Measurements from ENCODE around the gene METTL6. TPM values are rescaled to one million over a fixed set of nuclear protein-coding genes. Genes with fewer than 3 reads are reported as not detected.

METTL6 gene
- total RNA-seq, 1 donor from 2014 or later, result 18.9 TPM

DNA sequence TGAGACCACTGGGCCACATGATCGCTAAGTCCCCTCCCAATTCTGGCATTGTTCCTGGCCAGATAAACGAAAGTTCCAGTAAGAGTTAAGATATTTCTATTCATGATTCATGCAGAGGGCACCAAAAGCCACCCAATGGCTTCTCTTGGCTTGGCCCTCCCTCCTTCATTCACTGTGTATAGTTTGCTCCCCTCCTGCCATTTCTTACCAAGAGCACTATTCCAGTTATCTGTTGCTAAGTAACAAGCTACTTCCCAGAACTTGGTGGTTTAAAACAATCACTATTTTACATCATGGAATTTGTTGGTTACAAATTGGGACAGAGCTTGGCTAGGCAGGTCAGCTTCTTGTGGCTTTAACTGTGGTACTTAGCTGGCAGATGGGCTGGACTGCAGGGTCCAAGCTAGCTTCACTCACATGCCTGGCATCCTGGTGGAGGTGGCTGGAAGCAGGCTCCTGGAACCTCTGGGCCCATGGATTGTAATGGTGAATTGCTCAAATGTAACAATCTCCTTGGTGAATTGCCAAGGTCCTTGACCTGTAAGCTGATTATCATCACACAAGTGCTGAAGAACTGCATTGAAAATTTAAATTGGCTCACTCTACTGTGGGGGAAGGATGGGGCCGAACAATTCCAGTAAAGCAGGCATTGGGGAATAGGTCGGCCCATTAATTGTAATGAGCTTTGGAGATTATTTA, 16.6 kb upstream of the METTL6 start:
- Histone ChIP-seq H3K9me3 (ENCODE audit: insufficient read depth, low read depth, low read length) (no peaks in the 10 kb centered on the region), H3K36me3 (ENCODE audit: insufficient read depth, low read length) (peaks cover 15% of the 10 kb centered on the region), H2AFZ (ENCODE audit: low read depth, low read length) (no peak overlapping the region), H3K4me1 (ENCODE audit: insufficient read depth, low read length) (no peaks in the 10 kb centered on the region), H3K9ac (ENCODE audit: low read length) (no peak overlapping the region), H3K27me3 (ENCODE audit: insufficient read depth, low read length) (no peaks in the 10 kb centered on the region), H3K4me3 (ENCODE audit: insufficient read depth, low read depth, low read length) (no peak overlapping the region), H4K20me1 (ENCODE audit: insufficient read depth, low read length) (peaks cover 13% of the 10 kb centered on the region), H3K79me2 (ENCODE audit: insufficient read depth, low read length) (no peaks in the 10 kb centered on the region), H3K4me2 (ENCODE audit: low read length) (no peak overlapping the region), H3K27ac (ENCODE audit: low read depth, low read length) (no peak overlapping the region)
- H3K27me3 Mint-ChIP-seq (ENCODE audit: low read depth, unreplicated experiment), result no peaks in the 10 kb centered on the region
- H3K4me1 Mint-ChIP-seq (ENCODE audit: low read depth, unreplicated experiment), result peaks cover 13% of the 10 kb centered on the region
- TF ChIP-seq, protein P1, sequence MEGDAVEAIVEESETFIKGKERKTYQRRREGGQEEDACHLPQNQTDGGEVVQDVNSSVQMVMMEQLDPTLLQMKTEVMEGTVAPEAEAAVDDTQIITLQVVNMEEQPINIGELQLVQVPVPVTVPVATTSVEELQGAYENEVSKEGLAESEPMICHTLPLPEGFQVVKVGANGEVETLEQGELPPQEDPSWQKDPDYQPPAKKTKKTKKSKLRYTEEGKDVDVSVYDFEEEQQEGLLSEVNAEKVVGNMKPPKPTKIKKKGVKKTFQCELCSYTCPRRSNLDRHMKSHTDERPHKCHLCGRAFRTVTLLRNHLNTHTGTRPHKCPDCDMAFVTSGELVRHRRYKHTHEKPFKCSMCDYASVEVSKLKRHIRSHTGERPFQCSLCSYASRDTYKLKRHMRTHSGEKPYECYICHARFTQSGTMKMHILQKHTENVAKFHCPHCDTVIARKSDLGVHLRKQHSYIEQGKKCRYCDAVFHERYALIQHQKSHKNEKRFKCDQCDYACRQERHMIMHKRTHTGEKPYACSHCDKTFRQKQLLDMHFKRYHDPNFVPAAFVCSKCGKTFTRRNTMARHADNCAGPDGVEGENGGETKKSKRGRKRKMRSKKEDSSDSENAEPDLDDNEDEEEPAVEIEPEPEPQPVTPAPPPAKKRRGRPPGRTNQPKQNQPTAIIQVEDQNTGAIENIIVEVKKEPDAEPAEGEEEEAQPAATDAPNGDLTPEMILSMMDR (IDR thresholded peaks at IDR 0.05; ENCODE audit: insufficient read depth, low read depth, low read length), result no peak
- no peak for TF ChIP-seq EZH2 (IDR thresholded peaks at IDR 0.05; ENCODE audit: insufficient read depth, low read length)
- FAIRE-seq, result no peak
- peak overlapping the region; percentile 41 for H3K27ac Mint-ChIP-seq (ENCODE audit: unreplicated experiment)
- peak; percentile 93 for DNase-seq (ENCODE audit: low read depth)
- H3K36me3 Mint-ChIP-seq (ENCODE audit: low read depth, unreplicated experiment), result peaks cover 26% of the 10 kb centered on the region
- no peaks in the 10 kb centered on the region for H3K9me3 Mint-ChIP-seq (ENCODE audit: unreplicated experiment)
- no peak overlapping the region for H3K4me3 Mint-ChIP-seq (ENCODE audit: unreplicated experiment)

GRCh38 chr3:15440891-15441290, 13.5 kb upstream of the METTL6 start:
- H3K36me3 Mint-ChIP-seq (ENCODE audit: low read depth, unreplicated experiment), result peaks cover 27% of the 10 kb centered on the region
- Histone ChIP-seq H2AFZ (ENCODE audit: low read depth, low read length) (no peak overlapping the region), H3K4me1 (ENCODE audit: insufficient read depth, low read length) (no peaks in the 10 kb centered on the region), H3K79me2 (ENCODE audit: insufficient read depth, low read length) (no peaks in the 10 kb centered on the region), H4K20me1 (ENCODE audit: insufficient read depth, low read length) (peaks cover 28% of the 10 kb centered on the region), H3K9ac (ENCODE audit: low read length) (no peak overlapping the region), H3K27ac (ENCODE audit: low read depth, low read length) (no peak overlapping the region), H3K27me3 (ENCODE audit: insufficient read depth, low read length) (no peaks in the 10 kb centered on the region), H3K36me3 (ENCODE audit: insufficient read depth, low read length) (peaks cover 30% of the 10 kb centered on the region), H3K4me2 (ENCODE audit: low read length) (no peak overlapping the region), H3K4me3 (ENCODE audit: insufficient read depth, low read depth, low read length) (no peak overlapping the region), H3K9me3 (ENCODE audit: insufficient read depth, low read depth, low read length) (no peaks in the 10 kb centered on the region)
- no peak for TF ChIP-seq EZH2 (IDR thresholded peaks at IDR 0.05; ENCODE audit: insufficient read depth, low read length)
- TF ChIP-seq, protein P1 (IDR thresholded peaks at IDR 0.05; ENCODE audit: insufficient read depth, low read depth, low read length), result no peak
- no peak overlapping the region for H3K27ac Mint-ChIP-seq (ENCODE audit: unreplicated experiment)
- FAIRE-seq (no peak), DNase-seq (ENCODE audit: low read depth) (no peak)
- no peaks in the 10 kb centered on the region for H3K9me3 Mint-ChIP-seq (ENCODE audit: unreplicated experiment)
- H3K4me1 Mint-ChIP-seq (ENCODE audit: low read depth, unreplicated experiment), result peaks cover 14% of the 10 kb centered on the region
- no peak overlapping the region for H3K4me3 Mint-ChIP-seq (ENCODE audit: unreplicated experiment)
- no peaks in the 10 kb centered on the region for H3K27me3 Mint-ChIP-seq (ENCODE audit: low read depth, unreplicated experiment)

- H3K36me3 Mint-ChIP-seq (ENCODE audit: low read depth, unreplicated experiment), result peaks cover 25% of the 10 kb centered on the region
- no peak overlapping the region for H3K9ac ChIP-seq (ENCODE audit: low read length)
Observed at GRCh38 chr3:15439476-15439875, 12.1 kb upstream of the METTL6 start.

More at GRCh38 chr3:15439476-15439875, 12.1 kb upstream of the METTL6 start:
- Histone ChIP-seq H3K27me3 (ENCODE audit: insufficient read depth, low read length) (no peaks in the 10 kb centered on the region), H3K79me2 (ENCODE audit: insufficient read depth, low read length) (no peaks in the 10 kb centered on the region), H2AFZ (ENCODE audit: low read depth, low read length) (no peak overlapping the region), H3K9me3 (ENCODE audit: insufficient read depth, low read depth, low read length) (no peaks in the 10 kb centered on the region), H3K4me3 (ENCODE audit: insufficient read depth, low read depth, low read length) (no peak overlapping the region), H3K27ac (ENCODE audit: low read depth, low read length) (no peak overlapping the region), H3K4me2 (ENCODE audit: low read length) (no peak overlapping the region), H3K36me3 (ENCODE audit: insufficient read depth, low read length) (peaks cover 43% of the 10 kb centered on the region), H4K20me1 (ENCODE audit: insufficient read depth, low read length) (peaks cover 38% of the 10 kb centered on the region), H3K4me1 (ENCODE audit: insufficient read depth, low read length) (no peaks in the 10 kb centered on the region)
- no peaks in the 10 kb centered on the region for H3K27me3 Mint-ChIP-seq (ENCODE audit: low read depth, unreplicated experiment)
- H3K27ac Mint-ChIP-seq (ENCODE audit: unreplicated experiment), result no peak overlapping the region
- TF ChIP-seq EZH2 (IDR thresholded peaks at IDR 0.05; ENCODE audit: insufficient read depth, low read length), result no peak
- TF ChIP-seq, protein P1 (IDR thresholded peaks at IDR 0.05; ENCODE audit: insufficient read depth, low read depth, low read length), result no peak
- DNase-seq (ENCODE audit: low read depth), result peak; percentile 51
- H3K9me3 Mint-ChIP-seq (ENCODE audit: unreplicated experiment), result no peaks in the 10 kb centered on the region
- peaks cover 14% of the 10 kb centered on the region for H3K4me1 Mint-ChIP-seq (ENCODE audit: low read depth, unreplicated experiment)
- no peak for FAIRE-seq
- no peak overlapping the region for H3K4me3 Mint-ChIP-seq (ENCODE audit: unreplicated experiment)

Data from astrocyte (in vitro differentiated cells and primary cell).